Peyer's patch (tissue), 4 donors: Measurements from ENCODE around the gene C7. TPM values are rescaled to one million over a fixed set of nuclear protein-coding genes. Genes with fewer than 3 reads are reported as not detected.

Source experiments
- DNase-seq, 3 donors: peaks; one replicate each; pipeline ENCODE4 v3.0.0-alpha.2; 2017 to 2019
- H3K27ac ChIP-seq, 4 donors: fragments of 200-600 bp; sonication (generic); one replicate each; pipeline ENCODE4 v1.5.1; 2016 to 2019
- H3K27me3 ChIP-seq, 2 donors: fragments of 200-600 bp; sonication (generic); one replicate each; pipeline ENCODE4 v1.5.1; 2019
- H3K36me3 ChIP-seq, 3 donors: fragments of 200-600 bp; sonication (generic); one replicate each; pipeline ENCODE4 v1.5.1; 2016 to 2019
- H3K4me1 ChIP-seq, 4 donors: fragments of 200-600 bp; sonication (generic); one replicate each; pipeline ENCODE4 v1.5.1; 2016 to 2019
- H3K4me3 ChIP-seq, 4 donors: fragments of 200-600 bp; sonication (generic); 1 replicate in 3 of 4; 2 replicates in 1 of 4; pipeline ENCODE4 v1.5.1; 2016 to 2019; ENCODE audit warnings: mild to moderate bottlenecking in 1 of 4
- H3K9me3 ChIP-seq, 4 donors: fragments of 200-600 bp; sonication (generic); one replicate each; pipeline ENCODE4 v1.5.1; 2016 to 2019; ENCODE audit warnings: mild to moderate bottlenecking in 1 of 4
- CTCF ChIP-seq, 6 experiments: fragments of 450-650 bp in 4 of 6; fragments of 200-600 bp in 2 of 6; sonication (generic) in 1 of 6; IDR thresholded peaks; one replicate each; pipeline ENCODE4 v1.5.1; 2017 to 2019; ENCODE audit warnings: antibody characterized with exemption in 6 of 6, mild to moderate bottlenecking in 3 of 6, moderate library complexity in 1 of 6
- POLR2A ChIP-seq, 2 donors: fragments of 450-650 bp; IDR thresholded peaks; one replicate each; pipeline ENCODE4 v1.5.1; 2017; ENCODE audit warnings: antibody characterized with exemption in 2 of 2, mild to moderate bottlenecking in 2 of 2, moderate library complexity in 2 of 2
- total RNA-seq, 4 donors: library from RNA; depleted of rRNA; stranded (reverse); fragments of >200 nt; gene quantifications; one replicate each; pipeline ENCODE4 v1.1.0, GENCODE V29; 2016

The C7 gene
- total RNA-seq, 4 donors from 2014 or later: 42.2 to 287 (median 56.4) TPM

DNA sequence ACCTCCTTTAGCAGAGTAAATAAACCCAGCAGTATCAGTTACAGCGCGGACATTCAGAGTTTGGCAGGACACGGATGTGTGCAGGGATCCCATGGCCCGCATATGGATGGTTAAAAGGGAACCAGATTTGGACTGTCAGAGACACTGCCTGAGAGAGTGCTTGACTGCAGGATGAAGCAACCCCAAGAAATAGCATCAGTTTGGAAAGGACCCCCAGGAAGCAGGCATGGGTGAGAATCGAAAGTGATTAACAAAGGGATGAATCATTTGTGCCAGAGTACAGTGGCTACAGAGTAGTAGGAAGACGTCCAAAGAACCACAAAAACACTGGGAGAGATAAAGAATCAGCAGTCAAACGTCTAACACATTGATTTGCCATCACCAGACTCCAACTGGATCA is 5.5 kb downstream of the C7 start:
- Histone ChIP-seq H3K4me3 (peak overlapping the region in 2 of 4 donors; percentile 14 to 19), H3K27ac (peak overlapping the region in 1 of 4 donors; percentile 14), H3K36me3 (no peaks in the 10 kb centered on the region), H3K27me3 (no peaks in the 10 kb centered on the region), H3K9me3 (no peaks in the 10 kb centered on the region), H3K4me1 (peaks cover 0 to 4% (median 0%) of the 10 kb centered on the region in 4 donors)
- TF ChIP-seq CTCF (IDR thresholded peaks at IDR 0.05): no peak
- TF ChIP-seq POLR2A (IDR thresholded peaks at IDR 0.05): no peak
- DNase-seq: no peak

- no peaks in the 10 kb centered on the region for H3K4me1 ChIP-seq
- DNase-seq: no peak
- no peak for TF ChIP-seq POLR2A (IDR thresholded peaks at IDR 0.05)
- no peak for TF ChIP-seq CTCF (IDR thresholded peaks at IDR 0.05)
- no peaks in the 10 kb centered on the region for H3K9me3 ChIP-seq
- H3K27ac ChIP-seq: peak overlapping the region in 1 of 4 donors; percentile 14
- H3K27me3 ChIP-seq: no peaks in the 10 kb centered on the region
- peak overlapping the region in 2 of 4 donors; percentile 14 to 19 for H3K4me3 ChIP-seq
- no peaks in the 10 kb centered on the region for H3K36me3 ChIP-seq
Observed at GRCh38 chr5:40915341-40915926, 6.1 kb downstream of the C7 start.

DNA sequence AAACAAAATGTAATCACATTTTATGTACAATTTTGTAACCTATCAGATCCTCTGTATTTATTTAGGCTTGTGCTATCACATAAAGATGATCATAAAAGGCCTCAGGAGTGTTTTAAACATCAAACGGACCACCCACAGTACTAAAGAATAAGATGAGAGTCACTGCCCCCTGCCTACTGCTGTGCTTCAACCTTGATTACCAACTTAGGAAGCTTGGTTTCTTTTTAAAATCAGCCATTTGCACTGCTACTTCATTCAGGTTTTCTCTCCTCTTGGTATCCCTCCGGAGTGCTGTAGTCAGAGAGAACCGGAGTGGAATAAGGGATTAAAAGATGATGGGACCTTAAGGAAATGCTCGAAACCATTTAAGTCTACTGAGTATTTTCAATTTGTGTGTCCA is 6.9 kb downstream of the C7 start:
- H3K27ac ChIP-seq: no peak overlapping the region
- no peaks in the 10 kb centered on the region for H3K36me3 ChIP-seq
- no peak for DNase-seq
- TF ChIP-seq CTCF (IDR thresholded peaks at IDR 0.05) (no peak), POLR2A (IDR thresholded peaks at IDR 0.05) (no peak)
- no peaks in the 10 kb centered on the region for H3K4me1 ChIP-seq
- H3K9me3 ChIP-seq: no peaks in the 10 kb centered on the region
- H3K4me3 ChIP-seq: no peak overlapping the region
- no peaks in the 10 kb centered on the region for H3K27me3 ChIP-seq

DNA sequence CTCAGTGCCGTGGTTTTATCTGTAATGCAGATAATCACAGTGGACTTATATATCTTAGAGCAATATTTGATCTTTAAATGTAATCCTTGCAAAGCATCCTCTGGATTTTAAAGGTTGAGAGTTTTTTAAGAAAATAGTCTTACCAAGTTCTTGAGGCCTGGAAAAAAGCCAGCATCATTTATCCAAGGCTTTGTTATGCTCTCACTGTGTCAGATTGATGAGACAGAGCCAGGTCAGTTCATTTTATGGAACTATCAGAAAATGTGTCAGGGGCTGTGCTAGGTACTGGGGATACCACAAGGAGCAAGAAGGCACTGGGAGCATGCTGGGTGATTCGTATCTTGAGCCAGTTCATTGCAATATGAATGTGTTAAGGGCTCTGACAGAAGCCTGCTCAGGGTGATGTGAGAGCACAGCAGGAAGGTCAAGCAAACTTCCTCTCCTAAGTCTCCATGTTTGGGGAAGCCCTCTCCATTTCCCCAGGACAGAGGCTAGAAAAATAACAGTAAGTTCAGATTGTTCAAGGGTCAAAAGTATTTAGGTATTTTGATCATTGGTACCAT is 19.7 kb downstream of the C7 start:
- Histone ChIP-seq H3K4me3 (no peak overlapping the region), H3K9me3 (peaks cover 0 to 20% (median 2%) of the 10 kb centered on the region in 4 donors), H3K4me1 (no peaks in the 10 kb centered on the region), H3K36me3 (no peaks in the 10 kb centered on the region), H3K27me3 (no peaks in the 10 kb centered on the region), H3K27ac (no peak overlapping the region)
- TF ChIP-seq CTCF (IDR thresholded peaks at IDR 0.05) (no peak), POLR2A (IDR thresholded peaks at IDR 0.05) (no peak)
- no peak for DNase-seq

DNA sequence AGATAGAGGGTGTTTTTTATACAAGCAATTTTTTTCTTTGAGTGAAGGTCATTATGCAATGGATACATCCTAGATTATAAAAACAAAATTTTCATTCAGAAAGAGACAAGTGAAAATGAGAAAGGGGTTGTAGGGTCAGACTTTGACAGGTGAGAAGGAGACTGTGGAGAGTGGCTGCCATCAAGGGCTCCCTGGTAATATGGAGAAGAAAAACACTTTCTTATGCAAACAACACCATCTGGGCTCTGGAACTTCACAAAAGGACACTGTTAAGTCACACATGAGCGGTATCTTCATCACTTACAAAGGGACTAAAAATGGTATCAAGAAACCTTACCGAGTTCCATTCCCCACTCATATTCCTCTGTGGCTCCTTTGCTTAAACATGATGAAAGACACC is 23.5 kb downstream of the C7 start:
- no peaks in the 10 kb centered on the region for H3K27me3 ChIP-seq
- DNase-seq: no peak
- no peak overlapping the region for H3K4me3 ChIP-seq
- no peak overlapping the region for H3K27ac ChIP-seq
- no peak for TF ChIP-seq CTCF (IDR thresholded peaks at IDR 0.05)
- no peak for TF ChIP-seq POLR2A (IDR thresholded peaks at IDR 0.05)
- no peaks in the 10 kb centered on the region for H3K9me3 ChIP-seq
- H3K36me3 ChIP-seq: no peaks in the 10 kb centered on the region
- H3K4me1 ChIP-seq: no peaks in the 10 kb centered on the region
